Astrocyte of the cerebellum (primary cell): Measurements from ENCODE around the gene EOGT.
A peak's percentile ranks its signal among the peaks of the same experiment; 100 is the strongest.

Experiments used
- DNase-seq: peaks from one replicate; pipeline ENCODE4 v3.0.0-alpha.2; 2011; ENCODE audit warnings: low read depth
- H3K4me3 ChIP-seq: 2 replicates; pipeline ENCODE4 v1.5.1; 2011; ENCODE audit warnings: mild to moderate bottlenecking, low read depth, low read length, moderate library complexity
- CTCF ChIP-seq: IDR thresholded peaks from 2 replicates; pipeline ENCODE4 v1.5.1; 2012; ENCODE audit warnings: low read length, low read depth, moderate library complexity, mild to moderate bottlenecking; ENCODE audit errors: missing control alignments
- in situ Hi-C: cut with HindIII; loops from 2 replicates; pipeline ENCODE4 v1.10.0; 2017; ENCODE audit warnings: low sequenced_read_pairs

EOGT gene

GRCh38 chr3:69013253-69014021, at the start of gene EOGT:
TSS of gene EOGT (minus strand) at chr3:69013684. CDS start at chr3:69009846, 3,838 bp downstream.
- peak; percentile 40 for DNase-seq
- TF ChIP-seq CTCF = peak; percentile 55
- H3K4me3 ChIP-seq = peak within 1 kb of the TSS; percentile 60
- in situ Hi-C loops = no loop called here

- no peak for DNase-seq
- in situ Hi-C loops = no loop called here
- TF ChIP-seq CTCF = no peak
- H3K4me3 ChIP-seq = no peak overlapping the region
These were observed 46.2 kb upstream of the EOGT start for GRCh38 chr3:69059688-69060087.

DNA sequence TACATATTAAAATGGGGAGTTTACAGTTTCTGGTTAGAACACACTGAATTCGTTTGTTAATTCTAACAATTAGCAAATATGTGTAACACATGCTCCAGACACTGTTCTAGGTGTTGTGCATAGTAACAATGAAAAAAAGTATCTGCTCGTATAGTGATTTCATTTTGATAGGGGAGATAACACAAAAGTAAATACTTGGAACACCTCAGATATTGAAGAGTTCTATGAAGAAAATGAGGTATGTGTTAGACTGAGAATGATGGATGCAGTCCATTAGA, 45.4 kb upstream of the EOGT start:
- in situ Hi-C loops = no loop called here
- no peak for TF ChIP-seq CTCF
- no peak overlapping the region for H3K4me3 ChIP-seq
- DNase-seq = no peak

GRCh38 chr3:69058180-69058946, 44.9 kb upstream of the EOGT start:
- DNase-seq = no peak
- in situ Hi-C loops = no loop called here
- no peak for TF ChIP-seq CTCF
- H3K4me3 ChIP-seq = no peak overlapping the region

DNA sequence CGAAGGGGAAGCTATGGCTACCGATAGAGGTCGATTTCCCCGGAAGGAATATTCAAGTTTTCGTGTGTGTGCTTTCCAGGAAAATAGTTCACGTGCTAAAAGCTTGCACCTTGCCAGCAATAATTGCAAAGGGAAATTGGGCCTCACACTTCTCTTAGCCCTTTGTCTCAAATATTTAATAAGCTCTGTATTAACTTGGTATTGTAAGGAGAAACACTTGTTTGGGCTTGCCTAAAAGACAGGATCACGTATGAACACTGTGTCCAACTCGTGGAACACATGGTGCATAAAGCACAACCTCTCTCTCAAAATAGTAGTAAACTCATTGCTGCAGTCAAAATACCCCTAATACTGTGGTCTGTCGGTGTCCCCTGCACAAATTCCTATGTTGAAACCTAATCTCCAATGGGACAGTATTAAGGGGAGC, 39.0 kb upstream of the EOGT start:
- in situ Hi-C loops = no loop called here
- peak overlapping the region; percentile 94 for H3K4me3 ChIP-seq
- no peak for TF ChIP-seq CTCF
- no peak for DNase-seq

GRCh38 chr3:69051756-69052471, 38.4 kb upstream of the EOGT start, which contains the start of gene TMF1:
TSS of gene TMF1 (minus strand) at chr3:69052333. CDS start at chr3:69052086, 247 bp downstream.
- peak; percentile 98 for DNase-seq
- in situ Hi-C loops = no loop called here
- peak; percentile 11 for TF ChIP-seq CTCF
- peak within 1 kb of the TSS; percentile 94 for H3K4me3 ChIP-seq
